HUDEP-2 (cell line): ENCODE results near the gene NUDCD2.
"Not testable (repeated sequence)": the region's sequence is repeated elsewhere in the genome, so short reads cannot be mapped to it uniquely, and the experiment has no call there.

Source experiments
- DNase-seq, 76 experiments: peaks; one replicate each; lab custom pipeline; 2025; ENCODE audit not compliant: unreplicated experiment in 76 of 76; lab: John Stamatoyannopoulos, UW

Gene NUDCD2

DNA sequence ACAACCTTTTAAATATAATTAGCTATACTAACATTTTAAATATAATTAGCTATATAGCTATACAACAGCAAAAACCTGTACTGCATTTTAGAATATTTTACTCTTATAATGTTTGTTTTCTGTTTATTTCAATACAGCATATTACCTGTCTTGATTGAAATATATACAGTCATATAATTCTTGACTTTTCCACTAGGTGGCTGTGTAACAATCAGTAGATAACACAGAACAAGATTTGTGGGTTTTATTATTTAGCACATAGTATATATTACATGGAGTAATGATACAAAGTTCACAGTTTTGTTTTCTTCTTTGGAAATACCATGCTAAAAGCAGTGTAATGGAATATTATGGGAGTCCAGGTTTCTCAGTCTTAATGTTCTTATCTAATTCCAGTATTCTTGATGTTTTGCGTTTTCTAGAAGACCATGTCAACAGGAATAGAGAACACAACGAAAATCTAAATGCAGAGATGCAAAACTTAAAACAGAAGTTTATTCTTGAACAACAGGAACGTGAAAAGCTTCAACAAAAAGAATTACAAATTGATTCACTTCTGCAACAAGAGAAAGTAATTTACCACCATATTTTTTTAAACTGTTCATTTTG is 13.8 kb upstream of the NUDCD2 start:
- DNase-seq = peak in 6 of 76 experiments; percentile 1 to 22 (median 6)

DNA sequence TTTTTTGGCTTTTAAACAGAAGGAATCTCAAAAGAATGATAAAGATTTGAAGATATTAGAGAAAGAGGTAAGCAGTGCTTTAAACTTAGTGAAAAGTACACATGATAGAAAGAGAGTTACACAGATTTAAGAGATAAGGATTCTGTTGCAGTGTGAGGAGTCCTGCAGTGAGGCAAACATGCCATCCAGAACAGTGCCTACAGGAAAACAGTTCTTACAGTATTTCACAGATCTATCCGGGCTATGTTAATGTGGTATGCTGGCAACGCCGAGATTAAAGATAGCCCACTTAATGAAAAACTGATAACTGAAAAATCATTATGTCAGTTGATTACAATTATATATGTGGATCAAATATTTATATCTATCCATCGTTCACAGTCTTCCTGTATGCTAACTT is 7.8 kb upstream of the NUDCD2 start:
- no peak for DNase-seq

DNA sequence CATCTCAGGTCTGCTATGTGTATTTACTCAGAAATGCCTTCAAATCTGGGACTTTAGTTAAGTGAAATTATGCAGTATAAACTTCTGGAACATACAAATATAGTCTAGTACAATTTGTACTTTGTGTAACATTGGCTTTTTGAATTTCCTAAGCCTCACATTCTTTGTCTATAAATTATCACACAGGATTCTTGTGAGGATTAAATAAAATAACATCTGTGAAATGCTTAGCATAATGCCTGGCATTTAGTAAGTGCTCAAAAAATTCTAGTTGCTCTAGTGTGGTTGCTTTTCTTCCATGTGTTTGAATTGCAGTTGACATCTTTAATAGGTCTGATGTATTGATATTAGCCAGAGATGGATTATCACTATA is 3.1 kb upstream of the NUDCD2 start:
- no peak for DNase-seq

DNA sequence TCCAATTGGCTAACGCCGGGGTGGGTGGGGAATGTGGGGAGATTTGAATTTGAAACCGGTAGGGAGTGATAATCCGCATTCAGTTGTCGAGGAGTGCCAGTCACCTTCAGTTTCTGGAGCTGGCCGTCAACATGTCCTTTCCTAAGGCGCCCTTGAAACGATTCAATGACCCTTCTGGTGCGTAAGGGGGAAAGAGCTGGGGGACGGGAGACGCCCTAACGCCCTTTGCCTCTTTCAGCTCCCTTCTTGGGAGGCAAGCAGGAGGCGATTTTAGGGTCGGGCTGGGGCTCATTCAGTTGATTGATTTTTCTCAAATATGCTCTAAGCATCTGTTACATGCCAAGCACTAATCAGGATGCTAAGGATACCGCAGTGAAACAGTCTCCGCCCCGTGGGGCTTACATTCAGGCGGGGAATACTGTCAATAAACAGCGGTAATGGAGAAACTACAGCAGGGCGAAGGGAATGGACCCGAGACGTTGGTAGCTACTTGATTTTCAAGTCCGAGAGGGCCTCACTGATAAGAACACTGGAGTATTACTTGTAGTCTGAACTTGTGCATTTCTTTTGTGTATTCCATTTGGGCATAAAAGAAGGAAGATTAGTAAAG is 765 bp upstream of the NUDCD2 start, which contains the start of gene HMMR:
Gene HMMR, plus strand, starts transcription at position 71 of the 610 bp plus-strand sequence. Its CDS starts 61 bp downstream, at position 132.
- peak in 28 of 76 experiments; percentile 7 to 79 (median 36) for DNase-seq

DNA sequence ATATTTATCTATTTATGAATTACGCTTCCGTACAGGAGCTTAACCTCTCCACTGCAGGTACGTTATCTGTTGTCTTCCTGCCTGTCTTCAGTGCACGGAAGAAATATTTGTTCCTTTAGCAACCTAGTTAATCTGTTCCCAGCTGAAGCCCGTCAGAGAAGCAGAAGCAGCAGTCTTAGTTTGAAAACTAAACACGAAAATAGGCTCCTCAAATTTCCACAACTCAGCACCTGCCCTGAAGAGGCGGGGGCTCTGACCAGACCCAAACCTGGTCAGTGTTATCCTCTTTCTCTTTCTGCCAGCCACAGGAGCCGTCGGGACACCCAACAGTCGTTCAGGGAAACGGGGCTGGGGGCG is 462 bp downstream of the NUDCD2 start:
- DNase-seq = peak in 2 of 76 experiments; percentile 40 to 50

DNA sequence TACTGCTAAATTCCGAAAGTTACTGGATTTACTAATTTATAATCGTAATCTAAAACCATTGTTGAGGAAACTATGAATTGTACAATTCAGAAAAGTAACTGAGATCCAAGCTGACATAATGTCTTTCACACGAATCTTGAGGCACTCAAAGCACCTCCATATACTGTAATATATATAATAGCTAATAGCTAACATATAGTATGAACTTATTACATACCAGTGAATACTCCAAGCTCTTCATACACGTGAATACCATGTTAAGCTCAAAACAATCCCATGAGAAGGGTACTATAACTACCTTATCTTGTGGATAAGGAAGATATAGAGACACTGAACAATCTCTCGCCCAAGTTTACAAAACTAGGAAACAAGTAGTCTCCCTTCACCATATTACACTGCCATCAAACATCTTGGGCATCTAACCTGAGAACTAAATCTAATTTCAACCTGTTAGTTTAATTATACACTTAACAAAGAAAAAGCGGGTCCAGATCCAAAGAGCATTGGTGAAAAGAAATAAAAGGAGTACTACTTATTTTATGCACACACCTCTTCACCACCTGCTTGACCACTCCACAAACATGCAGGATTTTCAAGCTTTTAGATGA is 1.0 kb downstream of the NUDCD2 start:
- peak in 8 of 76 experiments; percentile 3 to 60 (median 20) for DNase-seq

DNA sequence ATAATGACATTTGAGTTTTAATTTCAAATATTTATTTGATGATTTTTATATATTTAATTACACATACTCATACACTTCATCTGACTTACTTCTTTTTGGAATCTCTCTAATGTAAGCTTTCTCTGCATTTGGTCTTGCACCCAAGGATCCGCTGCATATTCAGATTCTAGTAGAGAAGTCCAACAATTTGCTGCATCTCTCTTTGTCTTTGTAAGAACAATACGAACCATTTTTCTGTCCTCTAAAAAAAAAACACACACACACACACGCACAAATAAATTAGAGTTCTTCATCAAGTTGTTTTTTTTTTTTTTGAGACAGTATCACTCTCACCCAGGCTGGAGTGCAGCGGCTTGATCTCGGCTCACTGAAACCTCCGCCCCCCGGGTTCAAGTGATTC is 3.1 kb downstream of the NUDCD2 start:
- no peak for DNase-seq

DNA sequence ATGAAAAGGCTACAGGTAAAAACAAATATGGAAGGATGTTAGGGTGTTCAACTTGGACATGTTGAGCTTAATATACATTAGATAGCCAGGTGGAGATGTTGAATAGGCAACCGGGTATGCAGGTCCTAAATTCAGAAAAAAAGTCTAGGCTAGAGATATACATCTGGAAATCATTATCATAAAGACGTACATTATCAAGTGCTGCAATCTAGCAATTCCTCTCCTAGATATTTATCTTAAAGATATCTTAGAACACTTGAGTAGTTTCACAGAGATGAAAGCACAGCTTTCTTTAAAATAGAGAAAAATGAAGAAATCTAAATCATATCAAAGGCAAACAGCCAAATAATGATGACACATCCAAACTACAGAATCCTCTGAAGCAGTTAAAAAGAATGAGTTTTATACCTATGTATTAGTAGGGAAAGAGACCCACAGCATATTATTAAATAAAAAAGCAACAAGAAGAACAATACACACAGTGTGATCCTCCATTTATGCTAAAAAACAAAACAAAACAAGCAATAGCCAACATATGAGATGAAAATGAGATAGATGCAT is 3.8 kb downstream of the NUDCD2 start:
- no peak for DNase-seq

DNA sequence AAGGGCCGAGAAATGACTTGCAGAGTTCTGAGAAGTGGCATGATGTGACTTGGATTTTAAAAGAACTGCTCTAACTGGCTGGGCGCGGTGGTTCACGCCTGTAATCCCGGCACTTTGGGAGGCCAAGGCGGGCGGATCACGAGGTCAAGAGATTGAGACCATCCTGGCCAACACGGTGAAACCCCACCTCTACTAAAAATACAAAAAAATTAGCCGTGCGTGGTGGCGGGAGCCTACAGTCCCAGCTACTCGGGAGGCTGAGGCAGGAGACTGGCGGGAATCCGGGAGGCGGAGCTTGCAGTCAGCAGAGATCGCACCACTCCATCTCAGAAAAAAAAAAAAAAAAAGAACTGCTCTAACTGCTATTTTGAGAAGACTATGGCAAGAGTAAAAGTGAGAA is 4.5 kb downstream of the NUDCD2 start:
- not testable (repeated sequence) for DNase-seq

DNA sequence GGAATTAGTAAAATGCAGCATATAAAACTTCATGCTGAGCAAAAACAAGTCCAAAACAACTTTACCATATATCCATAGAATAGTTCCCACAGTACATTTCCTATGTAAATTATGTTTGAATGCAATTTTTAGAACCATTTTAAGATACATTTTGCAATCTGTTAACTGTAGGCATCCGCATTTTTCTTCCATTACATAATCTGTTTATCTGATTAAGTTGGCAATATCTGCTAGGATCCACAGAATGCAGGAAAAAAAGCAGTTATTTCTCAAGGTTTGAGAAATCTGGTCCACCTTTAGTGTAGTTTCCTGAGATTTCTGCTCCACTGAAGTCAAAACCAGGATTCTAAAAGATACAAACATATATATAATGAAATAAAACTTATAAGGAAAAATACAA is 6.2 kb downstream of the NUDCD2 start:
- DNase-seq = no peak

DNA sequence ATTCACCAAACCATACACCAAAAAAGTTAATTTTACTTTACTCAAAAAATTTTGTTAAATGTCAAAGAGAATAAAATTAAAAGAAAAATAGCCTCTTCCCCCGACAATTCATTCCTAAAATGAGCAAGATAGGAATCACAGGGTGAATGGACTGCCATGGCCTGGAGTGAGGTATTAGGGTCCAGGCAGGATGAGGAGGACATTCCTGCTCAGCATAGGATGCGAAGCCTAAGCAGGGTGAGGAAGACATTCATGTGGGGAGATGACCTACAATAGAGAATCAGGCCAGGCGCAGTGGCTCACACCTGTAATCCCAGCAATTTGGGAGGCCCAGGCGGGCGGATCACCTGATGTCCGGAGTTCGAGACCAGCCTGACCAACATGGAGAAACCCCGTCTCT is 8.4 kb downstream of the NUDCD2 start:
- no peak for DNase-seq

DNA sequence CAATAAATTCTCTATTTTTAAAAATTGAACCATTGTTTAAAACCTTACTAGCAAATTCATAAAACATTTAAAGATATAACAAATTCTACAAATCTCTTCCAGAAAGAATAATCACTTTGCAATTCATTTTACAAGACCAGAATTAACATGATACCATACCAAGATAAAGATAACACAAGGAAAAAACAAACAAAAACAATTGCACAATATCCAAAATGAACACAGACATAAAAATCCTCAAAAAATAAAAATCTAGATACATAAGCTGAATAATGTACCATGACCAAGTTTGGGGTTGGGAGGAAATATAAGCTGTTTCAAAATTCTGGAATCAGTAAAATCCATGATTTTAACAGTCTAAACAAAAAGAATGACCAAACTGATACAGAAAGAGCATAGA is 11.4 kb downstream of the NUDCD2 start:
- DNase-seq = no peak

DNA sequence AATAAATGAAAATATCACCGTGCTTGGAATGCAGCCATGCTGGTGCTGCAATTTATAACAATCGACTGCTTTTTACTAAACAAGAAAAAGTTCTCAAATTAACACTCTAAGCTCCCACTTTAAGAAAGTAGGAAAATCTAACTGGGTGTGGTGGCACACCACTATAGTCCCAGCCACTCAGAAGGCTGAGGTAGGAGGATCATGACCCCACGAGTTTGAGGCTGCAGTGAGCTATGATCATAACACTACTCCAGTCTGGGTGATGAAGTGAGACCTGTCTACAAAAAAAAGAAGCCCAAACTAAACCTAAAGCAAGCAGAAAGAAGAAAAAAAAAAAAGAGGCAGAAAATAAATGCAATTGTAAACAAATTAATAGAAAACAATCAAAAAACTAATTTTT is 12.0 kb downstream of the NUDCD2 start:
- DNase-seq = no peak

DNA sequence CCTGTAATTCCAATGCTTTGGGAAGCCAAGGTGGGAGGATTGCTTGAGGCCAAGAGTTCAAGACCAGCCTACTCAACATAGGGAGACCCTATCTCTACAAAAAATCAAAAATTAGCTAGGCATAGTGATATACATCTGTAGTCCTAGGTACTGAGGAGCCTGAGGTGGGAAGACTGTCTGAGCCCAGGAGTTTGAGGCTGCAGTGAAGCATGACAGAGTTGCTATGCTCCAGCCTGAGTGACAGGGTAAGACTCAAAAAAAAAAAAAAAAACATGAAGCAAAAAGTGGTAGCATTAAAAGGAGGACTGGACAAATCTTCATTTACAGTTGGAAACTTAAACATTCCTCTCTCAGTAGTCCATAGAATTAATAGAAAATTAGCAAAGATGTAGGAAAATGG is 12.7 kb downstream of the NUDCD2 start:
- no peak for DNase-seq

DNA sequence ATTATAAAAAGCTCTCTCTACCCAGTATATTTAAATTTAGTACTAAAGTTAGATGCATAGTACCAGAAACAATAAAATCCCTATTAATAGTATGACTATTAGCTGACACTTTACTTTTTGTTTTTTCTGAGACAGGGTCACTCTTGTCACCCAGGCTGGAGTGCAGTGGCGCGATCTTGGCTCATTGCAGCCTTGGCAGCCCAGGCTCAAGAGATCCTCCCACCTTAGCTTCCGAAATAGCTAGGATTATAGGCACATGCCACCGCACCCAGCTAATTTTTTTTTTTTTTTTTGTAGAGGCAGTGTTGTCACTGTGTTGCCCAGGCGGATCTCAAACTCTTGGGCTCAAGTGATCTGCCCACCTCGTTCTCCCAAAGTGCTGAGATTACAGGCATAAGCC is 14.6 kb downstream of the NUDCD2 start:
- no peak for DNase-seq

DNA sequence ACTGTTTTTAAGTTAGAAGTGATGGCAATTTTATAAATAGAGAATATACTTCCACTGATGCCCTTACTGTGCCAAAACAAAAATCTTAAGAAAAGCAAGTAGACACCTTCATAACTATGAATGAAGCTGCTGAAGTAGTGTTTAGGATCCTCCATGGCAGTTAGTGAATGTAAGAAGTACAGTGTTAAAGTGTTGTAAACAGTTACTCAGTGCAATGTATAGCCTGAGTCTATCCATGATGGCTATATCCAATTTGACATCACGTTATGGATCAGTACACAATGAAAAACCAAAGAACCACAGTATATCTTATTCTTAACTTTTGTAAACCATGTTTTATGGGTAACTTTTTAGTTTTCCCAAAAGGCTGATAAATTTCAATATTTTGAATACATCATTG is 15.4 kb downstream of the NUDCD2 start:
- DNase-seq = no peak

DNA sequence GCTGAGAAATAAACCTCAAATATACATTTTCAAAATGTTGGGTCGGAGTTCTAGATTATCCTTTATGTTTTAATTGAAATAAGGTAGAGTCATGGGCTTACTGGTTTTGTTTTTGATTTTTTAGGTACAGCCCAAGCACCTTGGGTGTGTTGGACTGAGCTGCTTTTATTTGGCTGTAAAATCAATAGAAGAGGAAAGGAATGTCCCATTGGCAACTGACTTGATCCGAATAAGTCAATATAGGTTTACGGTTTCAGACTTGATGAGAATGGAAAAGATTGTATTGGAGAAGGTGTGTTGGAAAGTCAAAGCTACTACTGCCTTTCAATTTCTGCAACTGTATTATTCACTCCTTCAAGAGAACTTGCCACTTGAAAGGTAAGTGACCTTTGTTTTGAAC is 18.9 kb downstream of the NUDCD2 start:
- no peak for DNase-seq

DNA sequence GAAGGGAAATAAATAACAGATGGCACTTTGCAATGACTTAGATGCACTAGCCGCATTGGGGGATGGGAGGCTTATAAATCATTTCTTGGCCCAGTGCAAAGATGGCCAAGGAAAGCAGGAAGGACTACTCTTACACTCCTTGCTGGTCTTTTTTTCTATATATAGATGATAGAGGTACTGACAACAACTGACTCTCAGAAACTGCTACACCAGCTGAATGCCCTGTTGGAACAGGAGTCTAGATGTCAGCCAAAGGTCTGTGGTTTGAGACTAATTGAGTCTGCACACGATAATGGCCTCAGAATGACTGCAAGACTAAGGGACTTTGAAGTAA is 20.8 kb downstream of the NUDCD2 start:
- peak in 11 of 76 experiments; percentile 1 to 43 (median 14) for DNase-seq

DNA sequence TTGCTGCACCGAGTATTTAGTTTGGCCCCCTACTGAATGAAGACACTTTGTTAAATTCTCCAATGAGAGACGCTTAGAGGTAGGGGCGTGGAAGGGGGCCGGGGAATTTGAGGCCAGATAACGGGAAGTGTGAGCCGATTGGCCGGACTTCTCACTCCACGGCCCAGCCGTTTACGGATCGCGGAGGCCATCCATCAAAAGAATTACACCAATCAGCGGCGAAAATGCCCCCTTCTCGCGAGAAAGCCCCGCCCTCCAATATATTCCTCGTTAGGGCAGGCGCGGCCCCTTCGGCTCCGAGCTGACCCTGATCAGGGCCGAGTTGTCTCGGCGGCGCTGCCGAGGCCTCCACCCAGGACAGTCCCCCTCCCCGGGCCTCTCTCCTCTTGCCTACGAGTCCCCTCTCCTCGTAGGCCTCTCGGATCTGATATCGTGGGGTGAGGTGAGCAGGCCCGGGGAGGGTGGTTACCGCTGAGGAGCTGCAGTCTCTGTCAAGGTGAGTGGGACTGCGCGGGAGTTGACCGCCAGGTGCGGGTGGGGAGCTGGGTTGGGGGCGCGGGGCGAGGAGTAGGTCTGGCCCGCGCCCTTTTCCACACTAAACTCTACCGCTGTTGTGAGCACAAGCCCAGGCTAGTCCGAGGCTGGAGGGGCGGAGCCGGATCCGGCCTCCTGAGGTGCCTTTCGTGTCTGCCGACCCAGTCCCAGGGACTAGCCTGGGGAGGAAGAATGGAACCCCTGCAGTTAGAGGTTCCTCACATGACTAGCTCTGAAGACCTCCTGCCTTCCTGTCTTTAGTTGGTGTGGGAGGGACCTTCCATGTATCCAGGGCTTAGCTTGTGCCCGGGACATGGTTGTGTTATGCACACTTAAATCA is 22.4 kb downstream of the NUDCD2 start, which contains the start of gene CCNG1:
Gene CCNG1, plus strand, starts transcription at position 287 of the 874 bp plus-strand sequence. CDS start 1,662 bp downstream, outside the sequence.
- peak; percentile 24 to 97 (median 89) for DNase-seq

DNA sequence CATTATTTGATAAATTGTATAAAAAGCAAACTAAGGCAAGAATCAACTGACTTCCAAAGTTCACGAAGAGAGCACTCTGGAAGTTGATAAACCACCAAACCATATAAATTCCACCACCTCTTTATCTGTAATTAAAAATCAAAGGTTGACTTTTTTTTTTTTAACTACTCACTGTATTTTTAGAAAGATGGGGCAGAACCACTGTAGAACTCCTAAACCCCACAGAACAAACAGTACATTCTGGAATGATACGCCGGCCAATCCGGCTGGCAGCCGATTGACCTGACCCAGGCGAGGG is 22.9 kb downstream of the NUDCD2 start:
- no peak for DNase-seq

DNA sequence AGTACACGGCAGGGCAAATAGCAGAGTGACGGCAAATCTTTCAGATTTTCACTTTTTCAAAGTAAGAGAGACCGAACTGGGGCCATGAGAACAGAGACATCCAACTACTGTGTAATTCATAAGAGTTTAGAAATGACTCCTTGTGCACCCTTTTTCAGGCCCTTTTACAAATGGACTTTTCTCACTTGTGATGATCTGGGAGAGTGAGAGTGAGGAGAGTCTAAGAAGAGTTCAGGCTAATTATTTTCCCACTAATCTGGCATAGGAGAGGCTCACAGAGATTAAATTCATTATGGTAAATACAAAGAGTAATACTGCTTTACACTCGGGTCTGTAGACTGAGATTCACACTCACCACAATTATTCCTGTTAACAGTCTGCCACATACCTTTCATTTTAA is 23.4 kb downstream of the NUDCD2 start:
- DNase-seq = no peak
